Measurements from ENCODE around the gene B4GALT1. TPM values are rescaled to one million over a fixed set of nuclear protein-coding genes. Genes with fewer than 3 reads are reported as not detected.
A peak's percentile ranks its signal among the peaks of the same experiment; 100 is the strongest.

Gene B4GALT1
- total and polyA plus RNA-seq, 8 donors = 6.4 to 125 (median 24.9) TPM

- peak in 1 of 7 experiments; percentile 14 for TF ChIP-seq CTCF (IDR thresholded peaks at IDR 0.05)
- TF ChIP-seq EP300 (IDR thresholded peaks at IDR 0.05) = no peak
- H3K36me3 ChIP-seq = no peaks in the 10 kb centered on the region
- peak overlapping the region in 4 of 5 donors; percentile 47 to 75 (median 50) for H3K27ac ChIP-seq
- H3K9me3 ChIP-seq = no peaks in the 10 kb centered on the region
- no peaks in the 10 kb centered on the region for H3K27me3 ChIP-seq
- intact Hi-C loops (cut with DNase I; ENCODE audit: low total_unique reads) = no loop called here
- WGBS, 5 donors = 63 to 74% (median 67%) methylated on average over 6 of the region's 6 CpGs
- DNase-seq = peak in 1 of 2 donors; percentile 51
- H3K4me3 ChIP-seq = no peak overlapping the region
- peaks cover 0 to 19% (median 12%) of the 10 kb centered on the region in 4 donors for H3K4me1 ChIP-seq
Measured at GRCh38 chr9:33197279-33198152, 30.4 kb upstream of the B4GALT1 start.

GRCh38 chr9:33196736-33197135 is 29.6 kb upstream of the B4GALT1 start:
- intact Hi-C loops (cut with DNase I; ENCODE audit: low total_unique reads) = no loop called here
- TF ChIP-seq CTCF (IDR thresholded peaks at IDR 0.05) (no peak), POLR2AphosphoS5 (IDR thresholded peaks at IDR 0.05) (no peak), EP300 (IDR thresholded peaks at IDR 0.05) (no peak), POLR2A (IDR thresholded peaks at IDR 0.05) (no peak)
- WGBS, 5 donors = 91 to 100% (median 93%) methylated on average over 1 of the region's 1 CpG
- DNase-seq = no peak
- Histone ChIP-seq H3K9me3 (no peaks in the 10 kb centered on the region), H3K4me1 (peaks cover 0 to 20% (median 10%) of the 10 kb centered on the region in 4 donors), H3K27ac (peak overlapping the region in 3 of 5 donors; percentile 47 to 75 (median 48)), H3K36me3 (no peaks in the 10 kb centered on the region), H3K4me3 (no peak overlapping the region), H3K27me3 (no peaks in the 10 kb centered on the region)

- no peak for DNase-seq
- H3K9me3 ChIP-seq = no peaks in the 10 kb centered on the region
- H3K27me3 ChIP-seq = no peaks in the 10 kb centered on the region
- intact Hi-C loops (cut with DNase I; ENCODE audit: low total_unique reads) = no loop called here
- WGBS, 5 donors = 64 to 97% (median 79%) methylated on average over 3 of the region's 3 CpGs
- no peak overlapping the region for H3K4me3 ChIP-seq
- H3K36me3 ChIP-seq = no peaks in the 10 kb centered on the region
- TF ChIP-seq CTCF (IDR thresholded peaks at IDR 0.05) (no peak), POLR2AphosphoS5 (IDR thresholded peaks at IDR 0.05) (no peak)
- H3K27ac ChIP-seq = peak overlapping the region in 1 of 5 donors; percentile 66
- peaks cover 0 to 29% (median 10%) of the 10 kb centered on the region in 4 donors for H3K4me1 ChIP-seq
Measured at GRCh38 chr9:33193818-33194217, 26.7 kb upstream of the B4GALT1 start.

- Histone ChIP-seq H3K27me3 (no peaks in the 10 kb centered on the region), H3K27ac (peak overlapping the region in 1 of 5 donors; percentile 66), H3K9me3 (no peaks in the 10 kb centered on the region), H3K36me3 (no peaks in the 10 kb centered on the region), H3K4me3 (no peak overlapping the region), H3K4me1 (peaks cover 3 to 35% (median 7%) of the 10 kb centered on the region in 4 donors)
- TF ChIP-seq CTCF (IDR thresholded peaks at IDR 0.05) (no peak), EP300 (IDR thresholded peaks at IDR 0.05) (no peak), POLR2A (IDR thresholded peaks at IDR 0.05) (no peak), POLR2AphosphoS5 (IDR thresholded peaks at IDR 0.05) (no peak)
- WGBS, 5 donors = 65 to 82% (median 76%) methylated on average over 3 of the region's 3 CpGs
- DNase-seq = peak in 1 of 2 donors; percentile 44
- intact Hi-C loops (cut with DNase I; ENCODE audit: low total_unique reads) = no loop called here
Measured at GRCh38 chr9:33192493-33193255, 25.5 kb upstream of the B4GALT1 start.
